GM21529 (cell line): ENCODE data around the gene FAM174C.

Experiments
- ATAC-seq: cut with Tn5 transposase; IDR thresholded peaks from one replicate; pipeline ENCODE4 v1.9.1; 2021; ENCODE audit not compliant: unreplicated experiment

The FAM174C gene

DNA sequence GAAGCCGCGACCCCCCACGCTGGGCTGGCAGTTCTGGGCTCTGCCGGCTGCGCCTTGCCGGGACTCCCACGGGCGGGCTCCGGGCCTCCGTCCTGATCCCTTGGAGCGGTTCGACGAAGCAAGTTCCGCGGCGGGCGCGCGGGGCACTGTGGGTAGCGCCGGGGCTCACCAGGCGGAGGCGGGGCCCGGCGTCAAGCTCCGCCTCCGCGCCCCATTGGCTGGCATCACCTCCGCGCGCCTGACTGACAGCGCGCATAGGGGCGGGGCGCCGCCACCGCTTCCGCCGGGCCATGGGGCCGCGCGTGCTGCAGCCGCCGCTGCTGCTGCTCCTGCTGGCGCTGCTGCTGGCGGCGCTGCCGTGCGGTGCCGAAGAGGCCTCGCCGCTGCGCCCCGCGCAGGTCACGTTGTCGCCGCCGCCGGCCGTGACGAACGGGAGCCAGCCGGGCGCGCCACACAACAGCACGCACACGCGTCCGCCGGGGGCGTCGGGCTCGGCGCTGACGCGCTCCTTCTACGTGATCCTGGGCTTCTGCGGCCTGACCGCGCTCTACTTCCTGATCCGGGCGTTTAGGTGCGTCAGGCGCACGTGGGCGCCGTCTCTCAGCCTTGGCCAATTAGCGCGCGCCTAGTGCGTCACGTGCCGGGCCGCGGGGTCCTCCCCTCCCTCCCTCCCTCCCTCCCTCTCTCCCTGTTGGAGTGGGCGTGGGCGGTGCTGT lies at the start of gene FAM174C:
Gene FAM174C, plus strand, starts transcription at position 271 of the 716 bp plus-strand sequence. Its CDS starts 20 bp downstream, at position 291.
- peak; percentile 64 for ATAC-seq

DNA sequence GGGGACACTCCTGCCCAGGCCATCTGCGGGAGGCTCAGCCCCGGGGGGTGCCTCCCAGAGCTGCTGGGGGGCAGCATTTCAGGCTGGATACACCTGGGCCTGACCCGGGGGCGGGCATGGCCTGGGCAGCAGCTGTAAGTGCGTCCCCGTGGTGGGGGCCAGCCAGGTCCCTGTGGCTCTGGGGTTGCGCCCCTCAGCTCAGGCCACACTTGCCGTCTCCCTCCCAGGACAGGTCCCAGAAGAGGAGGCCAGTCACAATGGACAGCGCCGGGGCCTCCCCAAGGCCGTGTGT lies 49.2 kb upstream of the FAM174C start:
- no peak for ATAC-seq

DNA sequence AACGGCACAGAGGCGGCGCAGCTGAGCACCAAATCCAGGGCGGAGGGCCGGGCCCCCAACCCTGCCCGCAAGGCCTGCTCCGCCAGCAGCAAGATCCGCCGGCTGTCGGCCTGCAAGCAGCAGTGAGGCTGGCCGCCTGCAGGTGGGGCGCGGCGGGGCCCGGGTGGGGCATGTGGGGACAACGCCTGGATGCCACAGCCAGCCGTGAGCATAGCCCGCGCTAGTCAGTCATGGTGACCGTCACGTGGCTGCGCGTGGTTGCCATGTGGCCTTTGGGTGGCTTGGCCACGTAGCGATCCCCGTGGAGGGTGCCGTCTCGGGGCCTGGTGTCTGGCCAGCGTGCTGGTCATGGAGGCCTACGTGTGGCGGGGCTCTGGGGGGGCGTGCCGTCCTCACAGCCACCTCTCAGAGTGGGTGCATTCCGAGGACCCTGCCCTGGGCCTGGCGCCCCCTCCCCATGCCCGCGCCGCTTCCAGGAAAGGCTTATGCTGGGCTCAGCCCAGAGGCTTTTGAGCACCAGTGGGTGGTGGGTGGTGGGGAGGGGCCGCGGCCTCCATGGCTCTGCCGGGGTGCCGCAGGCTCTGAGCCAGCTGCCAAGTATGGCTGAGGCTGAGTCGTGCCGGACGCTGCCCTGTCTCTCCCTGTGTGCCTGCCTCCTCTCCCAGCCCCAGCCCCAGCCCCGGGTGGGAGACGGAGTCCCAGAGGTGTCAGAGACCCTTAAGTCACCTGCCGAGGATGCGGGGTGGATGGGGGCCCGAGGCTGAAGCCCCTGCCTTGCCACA lies 48.6 kb upstream of the FAM174C start:
- no peak for ATAC-seq

DNA sequence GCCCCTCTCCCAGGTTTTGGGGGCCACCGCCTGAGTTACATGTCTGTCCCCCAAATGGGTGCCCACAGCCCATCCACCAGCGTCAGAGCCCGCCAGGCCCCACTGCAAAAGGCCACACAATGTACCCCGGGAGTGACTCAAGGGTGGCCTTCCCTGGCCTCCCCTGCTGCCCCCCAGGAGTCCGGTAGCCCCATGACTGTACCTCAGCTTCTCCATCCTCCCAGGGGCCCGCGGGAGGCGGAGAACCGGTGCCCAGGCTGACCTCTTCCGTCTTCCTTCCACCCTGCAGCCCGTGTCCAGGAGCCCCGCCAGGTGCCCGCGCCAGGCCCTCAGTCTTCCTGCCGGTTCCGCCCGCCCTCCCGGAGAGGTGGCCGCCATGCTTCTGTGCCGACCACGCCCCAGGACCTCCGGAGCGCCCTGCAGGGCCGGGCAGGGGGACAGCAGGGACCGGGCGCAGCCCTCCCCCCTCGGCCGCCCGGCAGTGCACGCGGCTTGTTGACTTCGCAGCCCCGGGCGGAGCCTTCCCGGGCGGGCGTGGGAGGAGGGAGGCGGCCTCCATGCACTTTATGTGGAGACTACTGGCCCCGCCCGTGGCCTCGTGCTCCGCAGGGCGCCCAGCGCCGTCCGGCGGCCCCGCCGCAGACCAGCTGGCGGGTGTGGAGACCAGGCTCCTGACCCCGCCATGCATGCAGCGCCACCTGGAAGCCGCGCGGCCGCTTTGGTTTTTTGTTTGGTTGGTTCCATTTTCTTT lies 47.9 kb upstream of the FAM174C start:
- ATAC-seq, result no peak

DNA sequence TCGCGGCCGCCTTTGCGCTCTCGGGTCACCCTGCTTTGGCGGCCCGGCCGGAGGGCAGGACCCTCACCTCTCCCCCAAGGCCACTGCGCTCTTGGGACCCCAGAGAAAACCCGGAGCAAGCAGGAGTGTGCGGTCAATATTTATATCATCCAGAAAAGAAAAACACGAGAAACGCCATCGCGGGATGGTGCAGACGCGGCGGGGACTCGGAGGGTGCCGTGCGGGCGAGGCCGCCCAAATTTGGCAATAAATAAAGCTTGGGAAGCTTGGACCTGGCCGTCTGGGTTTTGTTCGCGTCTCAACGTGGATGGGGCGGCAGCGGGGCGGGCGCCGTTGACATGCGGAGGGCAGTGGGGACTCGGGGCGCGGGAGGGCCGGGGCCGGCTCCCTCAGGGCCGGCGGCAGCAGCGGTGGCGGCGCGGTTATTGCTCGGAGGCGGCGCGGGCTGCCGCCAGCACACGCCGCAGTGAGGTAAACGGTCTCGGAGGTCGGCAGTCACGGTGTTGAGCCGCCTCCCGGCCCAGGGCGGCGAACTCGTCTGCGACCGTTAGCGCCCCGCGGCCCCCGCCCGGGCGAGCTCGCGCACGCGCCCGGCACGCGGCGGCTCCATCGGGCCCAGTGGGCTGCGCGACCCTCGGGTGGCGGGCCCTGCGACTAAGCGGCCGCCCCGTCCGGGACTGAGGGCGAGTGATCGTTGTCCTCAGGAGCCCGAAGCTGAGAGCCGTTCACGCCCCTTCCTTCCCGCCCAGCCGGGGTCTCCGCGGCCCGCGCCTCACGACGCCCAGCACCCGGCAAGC lies 47.0 kb upstream of the FAM174C start:
- ATAC-seq, result no peak

- ATAC-seq, result no peak
These were observed 46.0 kb upstream of the FAM174C start for GRCh38 chr19:1229056-1229923.

- ATAC-seq, result no peak
These were observed 45.2 kb upstream of the FAM174C start for GRCh38 chr19:1229924-1230782.

DNA sequence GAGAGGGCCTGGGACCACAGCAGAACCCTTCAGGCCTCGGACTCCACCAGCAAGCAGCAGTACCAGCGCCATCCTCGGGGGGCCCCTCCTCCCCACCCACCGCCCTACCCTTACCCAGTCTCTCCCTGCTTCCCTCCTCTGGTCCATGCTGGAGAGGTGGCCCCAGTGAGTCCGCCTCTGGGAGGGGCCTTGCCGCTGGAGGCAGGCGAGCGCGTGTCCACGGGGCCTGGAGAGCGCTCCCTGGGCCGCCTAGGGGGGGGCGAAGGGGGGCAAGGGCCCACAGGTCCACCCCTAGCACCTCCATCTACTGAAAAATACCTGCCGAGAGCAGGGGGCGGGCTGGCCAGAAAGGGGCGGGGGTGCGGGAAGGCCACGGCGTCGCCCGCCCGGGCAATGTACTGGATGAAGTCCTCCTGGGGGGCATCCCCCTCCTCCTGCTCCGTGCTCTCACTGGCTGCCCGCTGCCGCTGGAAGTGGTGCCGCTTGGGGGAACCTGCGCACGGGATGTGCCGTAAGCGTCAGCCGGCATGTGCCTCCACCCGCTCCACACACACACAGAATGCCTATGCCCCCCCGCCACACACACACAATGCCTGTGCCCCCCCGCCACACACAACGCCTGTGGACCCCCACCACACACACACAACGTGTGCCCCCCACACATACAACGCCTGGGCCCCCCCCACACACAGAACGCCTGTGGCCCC lies 44.4 kb upstream of the FAM174C start:
- ATAC-seq, result no peak

DNA sequence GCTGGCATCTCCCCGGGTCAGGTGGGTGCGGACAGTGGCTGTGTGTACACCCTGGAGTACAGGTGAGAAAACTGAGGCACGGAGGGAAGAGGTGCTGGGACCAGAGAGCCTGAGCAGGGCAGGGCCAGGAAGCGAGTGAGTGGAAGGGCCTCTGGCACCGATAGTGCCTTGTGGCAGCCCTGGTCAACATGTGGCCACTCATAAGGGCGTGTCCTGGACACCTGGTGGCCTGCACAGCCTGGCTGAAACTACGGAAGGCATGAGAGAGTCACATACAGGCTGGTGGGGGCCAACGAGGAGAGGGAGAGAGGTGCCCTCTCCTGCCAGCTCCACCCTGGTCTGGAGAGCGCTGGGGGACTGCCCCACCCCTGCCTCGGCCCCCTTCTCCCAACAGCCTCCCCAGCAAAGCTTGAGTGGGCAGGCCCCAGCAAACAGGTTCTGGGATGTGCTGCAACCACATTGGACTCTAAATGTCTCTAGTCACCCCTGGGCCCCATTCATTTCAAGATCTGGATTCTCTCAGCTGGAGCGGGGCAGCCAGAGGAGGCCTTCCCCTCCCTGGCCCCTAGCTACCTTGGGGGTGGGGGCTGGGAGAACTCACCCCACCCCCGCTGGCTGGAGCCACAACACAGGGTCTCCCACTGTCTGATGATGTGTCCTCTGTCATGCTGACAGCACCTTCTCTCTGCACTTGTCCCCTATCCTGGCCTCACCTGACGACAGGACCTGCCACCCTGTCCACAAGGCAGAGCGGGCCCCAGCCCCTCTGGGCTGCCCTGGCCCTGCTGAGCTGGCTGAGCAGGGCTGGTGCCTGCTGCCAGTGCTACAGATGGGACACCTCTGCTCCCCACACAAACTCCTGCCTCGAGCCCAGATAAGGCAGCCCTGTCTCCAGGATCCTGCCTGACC lies 43.3 kb upstream of the FAM174C start:
- no peak for ATAC-seq

DNA sequence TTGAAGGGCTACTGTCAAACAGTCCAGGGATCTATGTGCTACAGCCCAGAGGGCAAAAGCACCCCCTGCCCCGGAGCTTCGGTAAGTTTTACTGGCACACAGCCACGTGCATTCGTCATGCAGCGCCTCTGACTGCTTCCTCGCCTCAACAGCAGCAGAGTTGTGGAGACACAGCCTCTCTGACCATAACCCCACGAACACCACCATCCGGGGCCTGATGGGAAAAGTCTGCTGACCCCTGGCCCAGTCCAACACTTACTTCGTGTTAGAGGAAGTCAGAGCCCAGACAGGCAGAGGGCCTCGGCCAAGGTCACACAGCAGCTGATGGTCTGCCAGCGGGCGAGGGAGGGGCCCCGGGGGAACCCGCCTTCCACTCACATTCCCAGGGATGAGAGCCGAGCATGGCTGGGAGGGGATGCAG lies 42.7 kb upstream of the FAM174C start:
- ATAC-seq, result no peak

- ATAC-seq, result no peak
These were observed 42.1 kb upstream of the FAM174C start for GRCh38 chr19:1233115-1233667.

- ATAC-seq, result no peak
These were observed 41.0 kb upstream of the FAM174C start for GRCh38 chr19:1234051-1234954.

DNA sequence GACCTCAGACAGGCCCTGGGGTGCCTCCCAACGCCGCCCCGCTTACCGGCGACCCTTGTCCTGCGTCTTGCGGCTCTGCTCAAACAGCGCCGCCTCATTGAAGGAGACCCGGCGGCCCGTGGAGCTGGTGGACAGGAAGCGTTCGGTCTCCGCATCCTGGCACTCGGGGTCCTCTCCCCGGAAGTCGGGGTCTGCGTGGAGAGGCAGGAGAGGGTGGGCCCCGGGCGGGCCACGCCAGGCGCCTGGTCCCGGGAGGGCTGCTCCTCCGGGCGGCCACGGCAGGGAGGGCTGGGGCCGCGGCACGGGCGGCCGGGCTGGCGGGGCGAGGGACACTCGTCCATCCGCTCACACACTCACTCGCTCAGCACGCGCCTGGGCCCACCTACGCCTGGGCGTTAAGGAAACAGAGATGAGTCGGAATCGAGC lies 40.4 kb upstream of the FAM174C start:
- ATAC-seq, result no peak

GRCh38 chr19:1235625-1236538 lies 39.4 kb upstream of the FAM174C start:
- no peak for ATAC-seq

DNA sequence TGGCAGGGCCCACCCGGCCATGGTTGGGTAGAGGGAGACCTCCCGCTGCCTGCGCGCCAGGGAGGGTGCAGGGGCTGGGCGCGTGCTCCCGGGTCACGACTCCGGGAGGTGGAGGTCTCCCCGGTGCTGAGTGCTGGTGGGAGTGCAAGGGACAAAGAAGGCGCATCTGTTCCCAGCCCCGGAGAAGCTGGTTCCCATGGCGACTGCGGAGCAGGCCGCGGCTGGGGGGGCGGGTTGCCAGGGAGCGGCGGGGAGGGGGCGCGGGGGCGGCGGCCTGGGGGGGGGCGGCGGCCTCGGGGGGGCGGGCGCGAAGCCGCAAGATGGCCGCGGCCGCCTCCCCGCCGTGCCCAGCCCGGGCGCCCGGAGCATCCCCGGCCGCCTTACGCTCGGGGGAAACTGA lies 38.8 kb upstream of the FAM174C start:
- no peak for ATAC-seq
